OCI-LY1 (cell line): ENCODE measurements around the gene PCDH12.

Experiments
- H2AFZ ChIP-seq: fragments of 200-600 bp; sonication (generic), shearing (Covaris generic); 2 replicates; pipeline ENCODE4 v1.6.0; 2014; ENCODE audit warnings: antibody characterized with exemption, mild to moderate bottlenecking, low read length
- H3F3A ChIP-seq: fragments of 200-600 bp; sonication (generic), shearing (Covaris generic); 2 replicates; pipeline ENCODE4 v1.6.0; 2014; ENCODE audit warnings: mild to moderate bottlenecking, antibody characterized with exemption, low read length, moderate library complexity; ENCODE audit not compliant: insufficient read depth
- H3K27ac ChIP-seq: fragments of 200-600 bp; sonication (generic); 2 replicates; pipeline ENCODE4 v1.5.1; 2014; ENCODE audit warnings: low read length, mixed run types, mild to moderate bottlenecking, low read depth; ENCODE audit not compliant: poor library complexity, severe bottlenecking
- H3K27me3 ChIP-seq: fragments of 200-600 bp; sonication (generic); 2 replicates; pipeline ENCODE4 v1.6.0; 2014; ENCODE audit warnings: antibody characterized with exemption, mild to moderate bottlenecking, low read length, moderate library complexity; ENCODE audit not compliant: insufficient read depth
- H3K36me3 ChIP-seq: fragments of 200-600 bp; sonication (generic); 2 replicates; pipeline ENCODE4 v1.6.1; 2014; ENCODE audit warnings: mild to moderate bottlenecking, antibody characterized with exemption, low read length, moderate library complexity, mixed read lengths; ENCODE audit not compliant: insufficient read depth
- H3K4me1 ChIP-seq: fragments of 200-600 bp; sonication (generic); 2 replicates; pipeline ENCODE4 v1.5.1; 2014; ENCODE audit warnings: mild to moderate bottlenecking, low read length, moderate library complexity; ENCODE audit not compliant: insufficient read depth, severe bottlenecking
- H3K4me2 ChIP-seq: fragments of 200-600 bp; sonication (generic), shearing (Covaris generic); 2 replicates; pipeline ENCODE4 v1.6.1; 2014; ENCODE audit warnings: low read length
- H3K4me3 ChIP-seq: fragments of 200-600 bp; sonication (generic); 2 replicates; pipeline ENCODE4 v1.5.1; 2014; ENCODE audit warnings: low read length, low read depth, mild to moderate bottlenecking, mixed read lengths; ENCODE audit not compliant: poor library complexity, severe bottlenecking
- H3K79me2 ChIP-seq: fragments of 200-600 bp; shearing (Covaris generic); 2 replicates; pipeline ENCODE4 v1.6.1; 2016; ENCODE audit warnings: mixed run types, low read length, mixed read lengths; ENCODE audit not compliant: insufficient read depth
- H3K9ac ChIP-seq: fragments of 200-600 bp; sonication (generic), shearing (Covaris generic); 2 replicates; pipeline ENCODE4 v1.6.1; 2014; ENCODE audit warnings: mild to moderate bottlenecking, low read length, mixed read lengths
- H3K9me2 ChIP-seq: fragments of 200-600 bp; sonication (generic), shearing (Covaris generic); 2 replicates; pipeline ENCODE4 v1.6.1; 2014; ENCODE audit warnings: low read depth, mild to moderate bottlenecking, low read length, mixed read lengths
- H3K9me3 ChIP-seq: fragments of 200-600 bp; shearing (Covaris generic); 2 replicates; pipeline ENCODE4 v1.6.1; 2014; ENCODE audit warnings: low read length, mixed read lengths
- H4K20me1 ChIP-seq: fragments of 200-600 bp; sonication (generic), shearing (Covaris generic); 2 replicates; pipeline ENCODE4 v1.6.0; 2016; ENCODE audit warnings: mild to moderate bottlenecking, low read length; ENCODE audit not compliant: insufficient read depth
- CTCF ChIP-seq: fragments of 200-600 bp; sonication (generic), shearing (Covaris generic); IDR thresholded peaks from 2 replicates; pipeline ENCODE4 v1.5.1; 2017; ENCODE audit warnings: mild to moderate bottlenecking, antibody characterized with exemption, low read length, moderate library complexity, mixed read lengths
- EZH2 ChIP-seq: fragments of 200-600 bp; sonication (generic), shearing (Covaris generic); IDR thresholded peaks from 2 replicates; pipeline ENCODE4 v1.8.0; 2017; ENCODE audit warnings: borderline replicate concordance, mixed run types, mild to moderate bottlenecking, antibody characterized with exemption, low read length, moderate library complexity, mixed read lengths

The PCDH12 gene

GRCh38 chr5:141982626-141983025 is 24.6 kb upstream of the PCDH12 start:
- no peaks in the 10 kb centered on the region for H3K9me3 ChIP-seq
- no peaks in the 10 kb centered on the region for H3F3A ChIP-seq
- H3K4me2 ChIP-seq: no peak overlapping the region
- H2AFZ ChIP-seq: no peak overlapping the region
- H3K79me2 ChIP-seq: no peaks in the 10 kb centered on the region
- no peaks in the 10 kb centered on the region for H3K4me1 ChIP-seq
- no peak overlapping the region for H3K4me3 ChIP-seq
- no peaks in the 10 kb centered on the region for H4K20me1 ChIP-seq
- peaks cover 93% of the 10 kb centered on the region for H3K36me3 ChIP-seq
- H3K27me3 ChIP-seq: no peaks in the 10 kb centered on the region
- H3K27ac ChIP-seq: no peak overlapping the region
- no peaks in the 10 kb centered on the region for H3K9me2 ChIP-seq
- TF ChIP-seq CTCF (no peak), EZH2 (no peak)
- no peak overlapping the region for H3K9ac ChIP-seq

- Histone ChIP-seq H3K4me1 (no peaks in the 10 kb centered on the region), H3K27me3 (no peaks in the 10 kb centered on the region), H3K9ac (no peak overlapping the region), H3K4me3 (no peak overlapping the region), H3F3A (no peaks in the 10 kb centered on the region; the same call in 1 of the 2 replicates), H2AFZ (no peak overlapping the region), H3K36me3 (peaks cover 94% of the 10 kb centered on the region), H3K4me2 (no peak overlapping the region), H3K79me2 (no peaks in the 10 kb centered on the region), H3K9me2 (no peaks in the 10 kb centered on the region), H3K27ac (no peak overlapping the region), H3K9me3 (no peaks in the 10 kb centered on the region), H4K20me1 (no peaks in the 10 kb centered on the region)
- no peak for TF ChIP-seq EZH2
- no peak for TF ChIP-seq CTCF
These were observed 20.4 kb upstream of the PCDH12 start for GRCh38 chr5:141978389-141978788.

- Histone ChIP-seq H3K27ac (no peak overlapping the region), H3K36me3 (peaks cover 89% of the 10 kb centered on the region), H3K79me2 (no peaks in the 10 kb centered on the region)
These were observed 18.2 kb upstream of the PCDH12 start for GRCh38 chr5:141976176-141976575.

More at GRCh38 chr5:141976176-141976575, 18.2 kb upstream of the PCDH12 start:
- TF ChIP-seq CTCF (no peak), EZH2 (no peak)
- Histone ChIP-seq H3K27me3 (no peaks in the 10 kb centered on the region), H4K20me1 (no peaks in the 10 kb centered on the region), H3K9ac (no peak overlapping the region), H3K4me2 (no peak overlapping the region), H3K9me2 (no peaks in the 10 kb centered on the region), H3K4me1 (no peaks in the 10 kb centered on the region), H3F3A (no peaks in the 10 kb centered on the region; the same call in 1 of the 2 replicates), H2AFZ (no peak overlapping the region), H3K4me3 (no peak overlapping the region), H3K9me3 (no peaks in the 10 kb centered on the region)
